GM12891 (cell line): ENCODE measurements around the gene ELMO1.

Experiments used
- DNase-seq: peaks from one replicate; pipeline ENCODE4 v3.0.0; 2011; ENCODE audit warnings: low spot score; ENCODE audit not compliant: insufficient read length
- FAIRE-seq: peaks from 2 replicates; lab custom pipeline; 2011; peaks lifted over from hg19 to GRCh38; lab: Jason Lieb, UNC
- PAX5 ChIP-seq: IDR thresholded peaks from 2 replicates; pipeline ENCODE4 v1.6.1; 2011; ENCODE audit warnings: low read length, moderate library complexity, mild to moderate bottlenecking; ENCODE audit not compliant: insufficient read depth, severe bottlenecking
- POLR2A ChIP-seq: IDR thresholded peaks from 2 replicates; pipeline ENCODE4 v1.6.1; 2011; ENCODE audit warnings: low read depth, low read length, control low read depth
- POLR2AphosphoS5 ChIP-seq: IDR thresholded peaks from 2 replicates; pipeline ENCODE4 v1.6.1; 2011; ENCODE audit warnings: low read depth, low read length, control low read depth
- POU2F2 ChIP-seq: IDR thresholded peaks from 2 replicates; pipeline ENCODE4 v1.6.1; 2011; ENCODE audit warnings: low read depth, mild to moderate bottlenecking, control low read depth, low read length, moderate library complexity
- SPI1 ChIP-seq: IDR thresholded peaks from 2 replicates; pipeline ENCODE4 v1.6.1; 2011; ENCODE audit warnings: low read depth, low read length, control low read depth
- TAF1 ChIP-seq: IDR thresholded peaks from 2 replicates; pipeline ENCODE4 v1.6.1; 2011; ENCODE audit warnings: low read depth, low read length, control low read depth

The ELMO1 gene

DNA sequence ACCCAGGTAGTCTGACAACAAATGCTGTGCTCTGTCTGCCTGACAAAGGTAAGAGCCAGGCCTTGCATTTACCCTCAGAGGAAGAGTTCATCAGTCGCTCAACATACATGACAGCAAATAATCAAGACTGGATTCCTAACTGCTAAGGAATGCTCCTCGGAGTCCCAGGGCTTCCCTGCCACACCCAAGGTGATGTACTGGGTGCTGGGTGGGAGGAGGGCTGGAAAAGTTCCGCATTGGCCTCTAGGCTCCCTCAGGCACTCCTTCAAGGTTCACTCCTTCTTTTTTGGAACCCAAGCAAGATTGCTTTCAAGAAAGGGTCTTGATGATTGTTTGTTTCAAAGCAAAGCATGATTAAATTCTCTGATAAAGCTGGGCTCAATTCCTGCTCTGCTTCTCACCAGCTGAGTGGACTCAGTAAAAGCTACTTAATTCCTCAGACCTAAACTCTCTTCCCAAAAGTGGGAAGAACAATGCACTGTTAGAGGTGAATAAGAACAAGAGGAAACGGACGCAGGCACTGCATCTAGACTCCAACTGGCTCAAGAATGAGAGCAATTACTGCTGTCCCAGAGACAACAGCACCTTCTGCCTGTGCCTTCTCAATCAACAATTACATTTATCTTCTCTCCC, 173.5 kb downstream of the ELMO1 start:
- TF ChIP-seq SPI1, result no peak
- TF ChIP-seq POLR2A, result no peak
- TF ChIP-seq POU2F2, result no peak
- TF ChIP-seq PAX5, result no peak
- no peak for TF ChIP-seq POLR2AphosphoS5
- no peak for TF ChIP-seq TAF1
- FAIRE-seq, result no peak
- DNase-seq, result no peak

DNA sequence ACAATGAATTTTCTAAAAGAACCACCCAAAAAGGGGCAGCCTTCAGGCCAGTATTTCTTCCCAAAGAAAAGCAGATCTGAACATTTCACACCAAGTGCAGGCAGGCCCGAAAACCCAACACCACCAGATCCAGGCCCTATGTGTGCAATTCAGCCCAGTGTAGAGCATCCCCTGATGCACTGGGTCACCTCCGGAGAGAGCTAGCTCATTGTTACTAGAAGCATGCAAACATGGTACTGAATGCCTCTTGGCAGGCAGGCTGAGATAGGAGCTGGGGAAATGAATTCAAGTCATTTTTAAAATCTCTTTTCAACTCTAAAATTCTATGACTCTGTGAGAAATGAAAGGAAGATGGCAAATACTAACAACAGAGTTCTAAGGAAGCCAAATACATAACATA, 174.8 kb downstream of the ELMO1 start:
- no peak for DNase-seq
- no peak for FAIRE-seq
- no peak for TF ChIP-seq POU2F2
- TF ChIP-seq SPI1, result no peak
- TF ChIP-seq POLR2A, result no peak
- TF ChIP-seq PAX5, result no peak
- no peak for TF ChIP-seq TAF1
- no peak for TF ChIP-seq POLR2AphosphoS5

DNA sequence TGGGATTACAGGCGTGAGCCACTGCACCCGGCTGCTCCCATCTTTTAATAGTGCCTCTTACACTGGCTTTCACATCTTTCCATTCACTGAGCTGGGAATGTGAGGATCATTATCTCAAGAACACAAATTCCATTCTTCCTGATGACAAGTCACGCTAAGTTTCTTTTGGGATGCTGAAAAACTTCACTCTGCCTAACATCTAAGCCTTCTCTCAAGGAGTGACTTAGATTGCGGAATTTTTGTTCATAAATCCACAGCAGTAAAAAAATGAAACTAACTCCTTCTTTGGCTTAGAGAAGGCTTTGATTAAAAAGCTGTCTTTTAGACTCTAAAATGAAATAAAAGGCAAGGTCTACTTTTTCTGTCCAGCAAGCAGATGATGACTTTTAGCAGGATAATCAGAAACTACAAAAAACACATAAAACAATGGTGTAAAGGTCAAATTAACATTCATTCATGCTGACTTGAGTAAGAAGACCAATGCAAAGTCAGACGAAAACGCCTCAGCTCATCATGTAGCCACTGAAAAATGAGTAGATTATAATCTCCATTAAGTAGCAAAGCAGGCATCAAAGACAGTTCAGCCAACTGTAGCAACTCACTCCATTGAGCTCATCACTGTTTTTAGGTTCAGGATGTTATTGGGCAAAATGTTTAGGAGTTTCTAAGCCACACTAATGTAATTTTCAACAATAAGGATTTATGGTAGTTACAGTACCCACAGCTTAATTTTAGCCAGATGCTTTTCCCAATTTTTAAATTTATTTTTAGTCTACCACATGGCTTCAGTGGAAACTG, 178.8 kb downstream of the ELMO1 start:
- no peak for TF ChIP-seq PAX5
- no peak for TF ChIP-seq POU2F2
- no peak for TF ChIP-seq POLR2AphosphoS5
- TF ChIP-seq TAF1, result no peak
- peak; percentile 23 for FAIRE-seq
- DNase-seq, result no peak

DNA sequence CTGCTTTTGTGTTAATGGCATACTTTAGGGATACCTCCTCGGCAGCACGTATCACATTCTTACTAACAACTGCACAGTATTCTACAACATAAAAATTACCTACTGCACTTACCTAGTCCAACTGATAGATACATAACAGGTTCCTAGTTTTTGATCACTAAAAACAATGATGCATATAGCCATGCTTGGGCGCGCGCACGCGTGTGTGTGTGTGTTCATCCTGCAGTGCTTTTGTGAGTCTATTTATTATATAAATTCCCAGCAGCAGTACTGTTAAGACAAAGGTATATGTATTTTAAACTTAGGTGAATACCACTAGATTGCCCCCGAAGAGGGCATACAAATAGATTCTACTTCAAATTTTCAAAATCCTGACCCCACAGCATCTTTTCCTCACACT, 181.4 kb downstream of the ELMO1 start:
- TF ChIP-seq PAX5 (no peak), SPI1 (no peak), POLR2AphosphoS5 (no peak), POLR2A (no peak), TAF1 (no peak), POU2F2 (no peak)
- DNase-seq (no peak), FAIRE-seq (no peak)

DNA sequence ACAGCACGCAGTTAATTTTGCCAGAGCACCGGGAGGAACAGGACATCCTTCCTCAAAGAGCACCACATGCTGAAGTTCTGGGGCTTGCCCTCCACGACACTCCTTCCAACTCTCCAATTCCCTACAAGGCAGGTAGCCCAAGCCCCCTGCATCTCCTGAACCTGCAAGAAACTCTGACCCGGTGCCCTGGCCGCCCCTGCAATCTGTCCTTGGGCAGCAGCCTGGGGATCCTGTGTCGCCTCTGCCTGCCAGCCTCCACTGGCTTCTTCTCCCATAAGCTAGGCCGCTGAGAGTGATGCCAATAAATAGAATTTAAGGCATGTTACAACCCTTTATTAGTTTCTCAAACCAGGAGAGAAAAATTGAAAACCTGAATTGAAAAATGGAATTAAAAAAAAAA, 182.8 kb downstream of the ELMO1 start:
- FAIRE-seq (no peak), DNase-seq (no peak)
- no peak for TF ChIP-seq POLR2A

DNA sequence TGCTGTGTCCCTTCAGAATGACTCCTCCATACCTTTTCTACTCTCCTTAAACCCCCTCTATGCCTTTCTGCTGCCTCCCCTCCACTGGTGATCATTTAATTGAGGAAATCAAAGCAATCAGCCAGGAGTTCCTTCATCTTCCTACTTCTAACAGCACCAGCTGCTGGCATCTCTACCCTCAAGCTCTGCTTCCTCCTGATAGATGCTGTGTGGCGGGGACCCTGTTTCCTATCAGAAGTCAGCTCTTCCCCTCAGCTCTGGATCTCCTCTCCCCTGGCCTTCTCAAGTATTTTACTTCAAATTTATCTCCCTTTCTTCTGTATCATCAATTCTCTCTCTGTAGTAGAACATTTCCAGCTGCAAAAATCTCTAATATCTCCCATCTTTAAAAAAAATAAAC, 183.7 kb downstream of the ELMO1 start:
- FAIRE-seq, result no peak

DNA sequence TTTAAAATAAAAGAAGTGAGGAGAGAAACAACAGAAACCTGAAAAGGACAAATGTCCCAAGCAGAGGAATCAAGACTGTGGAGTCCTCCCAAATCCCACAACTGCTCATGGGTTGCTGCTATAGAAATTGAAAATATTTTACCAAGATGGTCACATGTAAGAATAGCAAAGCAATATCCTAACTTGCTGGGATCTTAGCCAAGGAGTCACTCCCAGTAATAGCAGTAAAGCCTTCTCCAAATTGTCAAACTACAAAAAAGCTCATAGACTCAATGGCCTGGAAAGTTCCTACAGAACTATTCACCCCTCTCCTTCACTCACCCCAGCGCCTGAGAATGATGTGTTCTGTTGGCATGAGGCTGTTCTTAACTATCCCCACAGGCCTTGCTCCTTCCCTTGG, 186.5 kb downstream of the ELMO1 start:
- no peak for FAIRE-seq
- TF ChIP-seq TAF1 (no peak), POU2F2 (no peak), PAX5 (no peak), SPI1 (no peak), POLR2A (no peak)
- no peak for DNase-seq

More for the DNA sequence above, 183.7 kb downstream of the ELMO1 start:
- no peak for DNase-seq
- TF ChIP-seq POU2F2 (no peak), TAF1 (no peak), PAX5 (no peak), SPI1 (no peak), POLR2A (no peak), POLR2AphosphoS5 (no peak)

- TF ChIP-seq SPI1 (peak; percentile 19; the same call in 1 of the 2 replicates), POLR2AphosphoS5 (no peak)
- DNase-seq (no peak), FAIRE-seq (peak; percentile 62)
These were observed 189.3 kb downstream of the ELMO1 start for GRCh38 chr7:37259319-37259821.

DNA sequence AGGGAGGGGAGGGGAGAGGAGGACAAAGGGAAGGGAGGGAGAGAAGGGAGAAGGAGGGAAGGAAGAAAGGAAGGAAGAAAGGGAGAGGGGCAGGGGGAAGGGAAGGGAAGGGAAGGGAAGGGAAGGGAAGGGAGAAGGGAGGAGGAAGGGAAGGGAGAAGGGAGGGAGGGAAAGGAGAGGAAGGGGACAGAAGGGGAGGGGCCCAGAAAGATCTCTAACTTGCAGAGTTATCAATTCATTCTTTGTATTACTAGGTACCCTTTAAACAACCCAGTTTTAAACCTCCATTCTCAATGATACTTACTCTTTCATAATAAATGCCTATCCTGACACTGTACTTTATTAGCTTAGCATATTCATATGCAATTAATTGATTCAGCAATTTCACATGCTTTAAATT, 192.0 kb downstream of the ELMO1 start:
- FAIRE-seq (no peak), DNase-seq (no peak)
- TF ChIP-seq SPI1 (no peak), POU2F2 (no peak), POLR2A (no peak)
